Measurements from ENCODE around the gene PARVB. TPM values are rescaled to one million over a fixed set of nuclear protein-coding genes. Genes with fewer than 3 reads are reported as not detected.

The PARVB gene
- polyA plus RNA-seq, 1 donor, result 10.9 TPM

- no peaks in the 10 kb centered on the region for H3K4me1 ChIP-seq (ENCODE audit: control insufficient read depth, insufficient read depth, low read length)
- 100% methylated on average over 1 of the region's 12 CpGs for WGBS (ENCODE audit: insufficient coverage, low lambda C conversion rate)
- H3K27ac ChIP-seq (ENCODE audit: low read length), result no peak overlapping the region
- H3K9me3 ChIP-seq (ENCODE audit: control insufficient read depth, low read depth, low read length), result no peaks in the 10 kb centered on the region
- H3K36me3 ChIP-seq (ENCODE audit: control insufficient read depth, insufficient read depth, low read length), result no peaks in the 10 kb centered on the region
- no peak for DNase-seq
- H3K4me3 ChIP-seq (ENCODE audit: low read length), result no peak overlapping the region
- no peaks in the 10 kb centered on the region for H3K27me3 ChIP-seq (ENCODE audit: control insufficient read depth, insufficient read depth, low read length)
Observed at GRCh38 chr22:44211946-44212930, 188.1 kb downstream of the PARVB start.

GRCh38 chr22:44212936-44213335 is 188.8 kb downstream of the PARVB start:
- H3K27me3 ChIP-seq (ENCODE audit: control insufficient read depth, insufficient read depth, low read length), result no peaks in the 10 kb centered on the region
- H3K4me3 ChIP-seq (ENCODE audit: low read length), result no peak overlapping the region
- no peaks in the 10 kb centered on the region for H3K9me3 ChIP-seq (ENCODE audit: control insufficient read depth, low read depth, low read length)
- WGBS (ENCODE audit: insufficient coverage, low lambda C conversion rate), result no CpG with 5 or more reads among the region's 1 CpG
- no peaks in the 10 kb centered on the region for H3K4me1 ChIP-seq (ENCODE audit: control insufficient read depth, insufficient read depth, low read length)
- DNase-seq, result no peak
- H3K27ac ChIP-seq (ENCODE audit: low read length), result no peak overlapping the region
- no peaks in the 10 kb centered on the region for H3K36me3 ChIP-seq (ENCODE audit: control insufficient read depth, insufficient read depth, low read length)

DNA sequence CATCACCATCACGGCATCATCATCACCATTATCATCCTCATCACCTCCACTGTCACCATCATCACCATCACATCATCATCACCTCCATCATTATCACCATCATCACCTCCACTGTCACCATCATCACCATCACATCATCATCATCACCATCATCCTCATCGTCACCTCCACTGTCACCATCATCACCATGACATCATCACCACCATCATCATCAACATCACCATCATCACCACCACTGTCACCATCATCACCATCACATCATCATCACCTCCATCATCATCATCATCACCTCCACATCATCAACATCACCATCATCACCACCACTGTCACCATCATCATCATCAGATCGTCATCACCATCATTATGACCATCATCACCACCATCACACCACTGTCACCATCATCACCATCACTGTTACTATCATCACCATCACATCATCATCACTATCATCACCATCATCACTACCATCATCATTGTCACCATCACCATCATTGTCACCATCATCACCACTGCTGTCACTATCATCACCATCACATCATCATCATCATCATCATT is 189.5 kb downstream of the PARVB start:
- Histone ChIP-seq H3K27me3 (ENCODE audit: control insufficient read depth, insufficient read depth, low read length) (no peaks in the 10 kb centered on the region), H3K36me3 (ENCODE audit: control insufficient read depth, insufficient read depth, low read length) (no peaks in the 10 kb centered on the region), H3K27ac (ENCODE audit: low read length) (no peak overlapping the region), H3K4me1 (ENCODE audit: control insufficient read depth, insufficient read depth, low read length) (no peaks in the 10 kb centered on the region), H3K9me3 (ENCODE audit: control insufficient read depth, low read depth, low read length) (no peaks in the 10 kb centered on the region), H3K4me3 (ENCODE audit: low read length) (no peak overlapping the region)
- DNase-seq, result no peak
- 94% methylated on average over 3 of the region's 3 CpGs for WGBS (ENCODE audit: insufficient coverage, low lambda C conversion rate)

GRCh38 chr22:44214187-44214586 is 190.1 kb downstream of the PARVB start:
- H3K36me3 ChIP-seq (ENCODE audit: control insufficient read depth, insufficient read depth, low read length), result no peaks in the 10 kb centered on the region
- no peak for DNase-seq
- no peak overlapping the region for H3K4me3 ChIP-seq (ENCODE audit: low read length)
- WGBS (ENCODE audit: insufficient coverage, low lambda C conversion rate), result no CpG with 5 or more reads among the region's 3 CpGs
- H3K9me3 ChIP-seq (ENCODE audit: control insufficient read depth, low read depth, low read length), result no peaks in the 10 kb centered on the region
- H3K27me3 ChIP-seq (ENCODE audit: control insufficient read depth, insufficient read depth, low read length), result no peaks in the 10 kb centered on the region
- H3K27ac ChIP-seq (ENCODE audit: low read length), result no peak overlapping the region
- H3K4me1 ChIP-seq (ENCODE audit: control insufficient read depth, insufficient read depth, low read length), result no peaks in the 10 kb centered on the region

DNA sequence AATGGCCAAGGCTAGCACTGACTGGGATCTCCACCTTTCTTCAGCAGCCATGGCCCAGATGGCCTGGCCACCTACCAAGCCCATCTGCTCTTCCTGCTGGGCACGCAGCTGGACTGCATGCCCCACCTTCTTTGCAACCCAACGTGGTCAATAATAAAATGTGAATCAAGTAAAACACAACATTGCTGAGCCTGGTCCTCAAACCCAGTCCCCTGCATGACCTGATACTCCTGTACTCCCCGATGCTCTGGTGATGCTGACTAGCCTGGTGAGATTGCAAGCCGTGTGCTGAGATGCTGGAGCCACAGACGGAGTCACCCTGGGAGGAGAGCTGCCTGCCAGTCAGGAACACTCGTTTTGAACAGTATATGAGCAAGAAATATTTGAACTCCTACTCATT is 190.7 kb downstream of the PARVB start:
- Histone ChIP-seq H3K9me3 (ENCODE audit: control insufficient read depth, low read depth, low read length) (no peaks in the 10 kb centered on the region), H3K27me3 (ENCODE audit: control insufficient read depth, insufficient read depth, low read length) (no peaks in the 10 kb centered on the region), H3K4me3 (ENCODE audit: low read length) (no peak overlapping the region), H3K4me1 (ENCODE audit: control insufficient read depth, insufficient read depth, low read length) (no peaks in the 10 kb centered on the region), H3K36me3 (ENCODE audit: control insufficient read depth, insufficient read depth, low read length) (no peaks in the 10 kb centered on the region), H3K27ac (ENCODE audit: low read length) (no peak overlapping the region)
- WGBS (ENCODE audit: insufficient coverage, low lambda C conversion rate), result no CpG with 5 or more reads among the region's 6 CpGs
- DNase-seq, result no peak

DNA sequence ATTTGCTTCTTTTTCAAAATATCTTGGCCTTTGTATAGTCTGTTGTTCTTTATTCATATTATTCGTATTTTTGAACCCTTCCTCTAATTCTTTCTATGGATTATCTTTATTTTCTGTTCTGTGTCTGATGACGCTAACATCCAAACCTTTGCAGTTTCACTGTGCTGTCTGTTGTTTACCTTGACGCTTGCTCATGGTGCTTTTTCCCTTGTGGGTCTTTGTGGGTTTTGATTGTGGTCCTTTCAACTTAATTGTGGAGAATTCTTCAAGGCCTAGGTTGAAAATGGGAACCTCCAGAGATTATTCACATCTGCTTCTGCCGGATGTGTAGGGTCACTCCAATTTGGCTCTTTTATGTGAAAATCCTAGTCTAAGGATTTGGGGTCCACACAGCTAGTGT is 191.2 kb downstream of the PARVB start:
- H3K9me3 ChIP-seq (ENCODE audit: control insufficient read depth, low read depth, low read length), result no peaks in the 10 kb centered on the region
- no peak for DNase-seq
- H3K4me3 ChIP-seq (ENCODE audit: low read length), result no peak overlapping the region
- no peaks in the 10 kb centered on the region for H3K27me3 ChIP-seq (ENCODE audit: control insufficient read depth, insufficient read depth, low read length)
- no peaks in the 10 kb centered on the region for H3K36me3 ChIP-seq (ENCODE audit: control insufficient read depth, insufficient read depth, low read length)
- no peaks in the 10 kb centered on the region for H3K4me1 ChIP-seq (ENCODE audit: control insufficient read depth, insufficient read depth, low read length)
- no peak overlapping the region for H3K27ac ChIP-seq (ENCODE audit: low read length)
- 80% methylated on average over 1 of the region's 4 CpGs for WGBS (ENCODE audit: insufficient coverage, low lambda C conversion rate)

DNA sequence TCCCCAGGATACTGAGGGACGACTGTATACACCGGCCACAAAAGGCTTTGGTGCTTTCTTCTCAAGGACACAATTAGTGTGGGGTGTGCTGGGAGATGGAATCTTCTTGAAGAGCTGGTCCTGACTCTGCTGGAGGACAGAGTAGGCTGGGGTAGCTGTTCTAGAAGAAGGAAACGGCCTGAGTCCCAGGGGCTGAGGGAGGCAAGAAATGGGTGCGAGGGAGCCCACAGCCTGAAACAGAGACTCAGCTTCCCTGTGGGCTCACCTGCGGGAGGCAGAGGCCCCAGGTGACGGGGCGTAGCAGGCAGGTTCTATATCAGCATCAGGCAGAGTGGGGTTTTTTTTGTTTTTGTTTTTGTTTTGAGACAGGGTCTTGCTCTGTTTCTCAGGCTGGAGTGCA is 193.2 kb downstream of the PARVB start:
- Histone ChIP-seq H3K27ac (ENCODE audit: low read length) (no peak overlapping the region), H3K36me3 (ENCODE audit: control insufficient read depth, insufficient read depth, low read length) (no peaks in the 10 kb centered on the region), H3K4me3 (ENCODE audit: low read length) (no peak overlapping the region), H3K9me3 (ENCODE audit: control insufficient read depth, low read depth, low read length) (no peaks in the 10 kb centered on the region), H3K4me1 (ENCODE audit: control insufficient read depth, insufficient read depth, low read length) (no peaks in the 10 kb centered on the region), H3K27me3 (ENCODE audit: control insufficient read depth, insufficient read depth, low read length) (no peaks in the 10 kb centered on the region)
- DNase-seq, result no peak
- WGBS (ENCODE audit: insufficient coverage, low lambda C conversion rate), result no CpG with 5 or more reads among the region's 7 CpGs

DNA sequence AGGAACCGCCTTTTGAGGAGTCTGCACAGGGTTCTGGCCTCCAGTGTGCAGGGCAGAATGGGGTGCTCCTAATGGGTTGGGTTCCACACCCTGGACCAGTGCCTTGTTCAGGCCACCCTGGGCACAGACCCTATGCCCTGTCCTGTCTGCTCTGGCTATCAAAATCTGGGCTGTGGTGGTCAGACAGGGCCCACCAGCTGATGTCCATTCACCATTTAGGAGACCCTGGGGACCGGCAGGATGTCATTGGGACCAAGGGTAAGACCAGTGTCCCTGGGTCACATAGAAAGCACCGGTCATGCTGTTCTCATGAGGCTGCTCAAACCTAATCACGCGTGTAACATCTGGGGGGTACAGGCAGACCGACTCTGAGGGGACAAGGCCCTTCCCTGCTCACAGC is 194.0 kb downstream of the PARVB start:
- H3K36me3 ChIP-seq (ENCODE audit: control insufficient read depth, insufficient read depth, low read length), result no peaks in the 10 kb centered on the region
- no peak overlapping the region for H3K27ac ChIP-seq (ENCODE audit: low read length)
- H3K4me1 ChIP-seq (ENCODE audit: control insufficient read depth, insufficient read depth, low read length), result no peaks in the 10 kb centered on the region
- DNase-seq, result no peak
- no peaks in the 10 kb centered on the region for H3K27me3 ChIP-seq (ENCODE audit: control insufficient read depth, insufficient read depth, low read length)
- no peaks in the 10 kb centered on the region for H3K9me3 ChIP-seq (ENCODE audit: control insufficient read depth, low read depth, low read length)
- WGBS (ENCODE audit: insufficient coverage, low lambda C conversion rate), result no CpG with 5 or more reads among the region's 6 CpGs
- H3K4me3 ChIP-seq (ENCODE audit: low read length), result no peak overlapping the region

DNA sequence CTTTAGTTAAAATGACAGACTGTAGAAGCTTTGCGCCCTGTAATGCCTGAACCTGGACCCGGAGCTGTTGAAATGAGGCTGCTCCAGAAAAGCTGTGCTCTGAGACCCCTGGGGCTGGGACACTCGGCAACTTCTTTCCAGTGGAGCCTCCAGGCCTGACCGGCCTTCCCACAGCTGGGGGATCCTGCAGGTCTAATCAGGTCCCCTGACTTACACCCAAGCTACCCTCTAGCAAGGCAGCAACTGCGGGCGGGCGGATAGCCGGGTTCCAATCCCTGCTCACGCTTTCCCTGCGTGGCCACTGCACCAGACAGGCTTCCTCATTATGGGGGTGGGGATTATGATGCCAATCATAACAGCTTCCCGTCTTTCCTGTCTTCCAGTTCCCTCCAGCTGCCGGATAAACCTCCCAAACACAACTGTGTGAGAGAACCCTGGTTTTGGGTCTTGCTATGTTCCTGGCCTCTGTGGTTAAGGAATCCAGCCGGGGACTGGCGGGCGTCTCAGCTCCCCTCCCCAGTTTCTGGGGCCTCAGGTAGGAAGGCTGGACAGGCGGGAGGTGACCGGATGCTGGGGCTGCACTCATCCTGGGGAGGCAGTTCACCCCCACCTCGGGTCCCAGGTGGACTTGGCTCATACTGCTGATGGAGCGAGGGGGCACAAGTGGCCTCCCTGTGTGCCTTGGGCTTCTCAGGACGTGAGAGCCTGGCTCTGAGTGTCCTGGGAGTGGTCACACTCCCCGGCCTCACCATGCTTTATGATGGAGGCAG is 195.2 kb downstream of the PARVB start:
- DNase-seq, result no peak
- Histone ChIP-seq H3K4me3 (ENCODE audit: low read length) (no peak overlapping the region), H3K9me3 (ENCODE audit: control insufficient read depth, low read depth, low read length) (no peaks in the 10 kb centered on the region), H3K36me3 (ENCODE audit: control insufficient read depth, insufficient read depth, low read length) (no peaks in the 10 kb centered on the region), H3K27ac (ENCODE audit: low read length) (no peak overlapping the region), H3K4me1 (ENCODE audit: control insufficient read depth, insufficient read depth, low read length) (no peaks in the 10 kb centered on the region), H3K27me3 (ENCODE audit: control insufficient read depth, insufficient read depth, low read length) (no peaks in the 10 kb centered on the region)
- no CpG with 5 or more reads among the region's 21 CpGs for WGBS (ENCODE audit: insufficient coverage, low lambda C conversion rate)

Measured in large intestine (tissue), 3 donors.